NCI-H446 treated with DMSO at 0.1 percent for 48 hours (cell line): Measurements from ENCODE around the gene H6PD.

Experiments
- DNase-seq: peaks from one replicate; lab custom pipeline; 2025; lab: John Stamatoyannopoulos, UW

Gene H6PD

GRCh38 chr1:9260059-9260766, 25.6 kb downstream of the H6PD start:
- DNase-seq = no peak

DNA sequence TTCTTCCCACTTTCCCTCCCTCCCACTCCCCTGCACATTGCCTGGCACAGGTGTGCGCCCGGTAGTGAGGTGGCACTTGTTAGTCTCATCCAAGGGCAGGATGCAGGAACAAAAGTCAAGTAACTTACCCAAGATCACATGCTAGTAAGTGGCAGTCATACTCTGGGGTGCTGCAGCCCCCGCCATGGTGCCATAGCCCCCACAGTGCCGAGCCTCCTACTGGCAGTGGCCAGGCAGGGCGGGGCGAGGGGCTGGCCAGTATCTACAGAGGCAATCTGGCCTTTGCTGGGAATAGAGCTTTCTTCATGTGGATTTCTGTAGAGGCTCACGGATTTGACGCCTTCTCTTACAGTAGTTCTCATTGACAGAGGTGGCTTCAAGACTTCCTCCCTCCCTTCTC, 26.9 kb downstream of the H6PD start:
- no peak for DNase-seq

DNA sequence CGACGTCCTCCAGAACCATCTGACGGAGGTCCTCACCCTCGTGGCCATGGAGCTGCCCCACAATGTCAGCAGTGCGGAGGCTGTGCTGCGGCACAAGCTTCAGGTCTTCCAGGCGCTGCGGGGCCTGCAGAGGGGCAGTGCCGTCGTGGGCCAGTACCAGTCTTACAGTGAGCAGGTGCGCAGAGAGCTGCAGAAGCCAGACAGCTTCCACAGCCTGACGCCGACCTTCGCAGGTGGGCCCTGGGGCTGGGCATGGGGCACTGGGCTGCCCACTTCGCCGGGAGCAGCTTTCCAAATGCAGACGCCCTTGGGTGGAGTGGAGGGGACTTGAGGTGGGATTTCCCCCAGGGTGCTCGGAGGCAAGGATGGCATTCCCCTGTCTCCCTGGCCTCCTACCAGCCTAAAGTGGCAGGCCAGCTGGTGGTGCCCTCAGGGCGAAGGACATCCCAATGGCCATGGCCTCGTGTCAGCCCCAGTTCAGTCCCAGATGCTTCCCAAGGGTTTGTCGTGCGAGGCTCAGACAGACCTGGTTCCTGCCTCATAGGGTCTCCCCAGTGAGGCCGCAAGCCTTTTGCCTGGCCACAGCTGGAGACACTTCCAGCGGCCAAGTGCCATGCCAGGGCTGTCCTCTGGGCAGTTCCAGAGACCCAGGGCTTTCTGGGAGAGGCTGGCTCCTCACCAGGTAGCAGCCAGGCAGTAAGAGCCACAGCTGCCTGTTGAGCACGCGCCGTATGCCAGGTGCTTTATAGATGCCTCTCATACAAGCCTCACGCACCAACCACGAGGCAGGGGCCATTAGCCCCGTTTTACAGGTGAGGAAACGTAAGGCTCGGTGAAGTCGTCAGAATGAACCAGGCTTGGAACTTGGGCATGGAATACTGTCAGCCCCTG, 27.8 kb downstream of the H6PD start:
- DNase-seq = no peak

- no peak for DNase-seq
Observed at GRCh38 chr1:9263276-9263855, 28.8 kb downstream of the H6PD start.

DNA sequence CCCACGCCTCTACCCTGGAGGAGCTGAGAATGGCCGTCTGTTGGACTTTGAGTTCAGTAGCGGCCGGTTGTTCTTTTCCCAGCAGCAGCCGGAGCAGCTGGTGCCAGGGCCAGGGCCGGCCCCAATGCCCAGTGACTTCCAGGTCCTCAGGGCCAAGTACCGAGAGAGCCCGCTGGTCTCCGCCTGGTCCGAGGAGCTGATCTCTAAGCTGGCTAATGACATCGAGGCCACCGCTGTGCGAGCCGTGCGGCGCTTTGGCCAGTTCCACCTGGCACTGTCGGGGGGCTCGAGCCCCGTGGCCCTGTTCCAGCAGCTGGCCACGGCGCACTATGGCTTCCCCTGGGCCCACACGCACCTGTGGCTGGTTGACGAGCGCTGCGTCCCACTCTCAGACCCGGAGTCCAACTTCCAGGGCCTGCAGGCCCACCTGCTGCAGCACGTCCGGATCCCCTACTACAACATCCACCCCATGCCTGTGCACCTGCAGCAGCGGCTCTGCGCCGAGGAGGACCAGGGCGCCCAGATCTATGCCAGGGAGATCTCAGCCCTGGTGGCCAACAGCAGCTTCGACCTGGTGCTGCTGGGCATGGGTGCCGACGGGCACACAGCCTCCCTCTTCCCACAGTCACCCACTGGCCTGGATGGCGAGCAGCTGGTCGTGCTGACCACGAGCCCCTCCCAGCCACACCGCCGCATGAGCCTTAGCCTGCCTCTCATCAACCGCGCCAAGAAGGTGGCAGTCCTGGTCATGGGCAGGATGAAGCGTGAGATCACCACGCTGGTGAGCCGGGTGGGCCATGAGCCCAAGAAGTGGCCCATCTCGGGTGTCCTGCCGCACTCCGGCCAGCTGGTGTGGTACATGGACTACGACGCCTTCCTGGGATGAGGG, 29.7 kb downstream of the H6PD start:
- DNase-seq = no peak

GRCh38 chr1:9265037-9265436, 30.5 kb downstream of the H6PD start:
- DNase-seq = no peak

DNA sequence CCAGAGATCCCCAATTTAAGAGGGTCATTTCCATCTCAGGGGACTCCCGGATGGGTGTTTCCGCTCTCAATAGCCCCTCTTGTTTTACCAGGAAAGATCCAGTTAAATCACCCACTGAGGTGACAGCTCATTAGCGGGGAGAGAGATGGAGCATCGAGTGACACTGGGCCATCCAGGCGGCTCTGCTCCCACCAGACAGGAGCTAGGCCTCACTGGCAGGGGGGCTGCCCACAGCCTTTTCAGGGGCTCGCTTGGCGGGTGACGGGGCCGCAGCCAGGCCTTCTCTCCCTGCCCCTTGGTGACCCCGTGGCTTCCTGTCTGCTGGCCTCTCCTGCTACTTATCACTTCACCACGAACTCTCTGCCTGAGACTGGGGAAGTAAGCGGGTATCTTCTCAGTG, 31.4 kb downstream of the H6PD start:
- DNase-seq = no peak

- DNase-seq = no peak
Observed at GRCh38 chr1:9267352-9267686, 32.7 kb downstream of the H6PD start.

DNA sequence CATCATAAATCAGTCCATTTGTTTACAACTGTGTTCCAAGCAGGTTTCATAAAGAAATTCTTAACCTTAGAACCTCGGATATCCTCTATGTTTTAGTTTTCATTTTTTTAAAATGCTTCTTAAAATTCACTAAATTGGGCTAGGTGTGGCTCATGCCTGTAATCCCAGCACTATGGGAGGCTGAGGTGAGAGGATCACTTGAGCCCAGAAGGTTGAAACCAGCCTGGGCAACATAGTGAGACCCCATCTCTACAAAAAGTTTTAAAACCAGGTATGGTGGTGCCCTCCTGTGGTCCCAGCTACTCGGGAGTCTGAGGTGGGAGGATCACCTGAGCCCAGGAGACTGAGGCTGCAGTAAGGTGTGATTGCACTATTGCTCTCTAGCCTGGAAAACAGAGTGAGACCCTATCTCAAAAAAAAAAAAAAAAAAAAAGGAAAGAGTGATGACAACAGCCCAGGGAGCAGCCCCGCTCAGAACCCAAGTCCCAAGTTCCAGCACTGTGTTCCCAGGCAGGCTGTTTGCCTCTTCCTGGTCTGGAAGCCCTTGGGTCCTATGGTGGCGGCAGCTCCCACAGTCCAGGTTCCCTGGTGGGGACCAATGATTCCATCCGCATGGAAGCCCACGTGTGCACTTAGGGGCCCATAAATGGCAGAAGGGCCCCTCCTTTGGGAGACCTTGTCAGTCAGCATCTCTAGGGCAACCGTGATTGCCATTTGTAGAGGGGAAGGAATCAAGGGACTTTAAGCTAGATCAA, 33.4 kb downstream of the H6PD start:
- DNase-seq = no peak

- DNase-seq = no peak
Observed at GRCh38 chr1:9269078-9269501, 34.5 kb downstream of the H6PD start.

DNA sequence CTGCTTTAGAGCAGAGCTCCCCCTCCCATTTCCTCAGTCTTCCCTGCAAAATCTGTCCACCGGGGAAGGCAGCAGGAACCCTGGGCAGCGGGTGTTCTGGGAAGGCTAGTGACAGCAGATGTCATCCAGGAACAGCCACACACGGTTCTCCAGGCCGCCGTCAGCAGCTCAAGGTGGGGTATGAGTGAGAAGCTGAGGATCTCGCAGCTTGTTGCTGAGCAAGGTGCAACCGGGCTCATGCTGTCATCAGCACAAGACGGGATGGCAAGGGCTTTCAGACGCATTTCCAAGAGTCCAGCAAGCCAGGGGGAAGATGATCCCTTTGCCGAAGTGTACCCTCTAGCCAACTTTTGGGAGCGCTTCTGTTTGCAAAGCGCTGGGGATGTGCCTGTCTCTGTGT, 35.1 kb downstream of the H6PD start:
- DNase-seq = no peak

DNA sequence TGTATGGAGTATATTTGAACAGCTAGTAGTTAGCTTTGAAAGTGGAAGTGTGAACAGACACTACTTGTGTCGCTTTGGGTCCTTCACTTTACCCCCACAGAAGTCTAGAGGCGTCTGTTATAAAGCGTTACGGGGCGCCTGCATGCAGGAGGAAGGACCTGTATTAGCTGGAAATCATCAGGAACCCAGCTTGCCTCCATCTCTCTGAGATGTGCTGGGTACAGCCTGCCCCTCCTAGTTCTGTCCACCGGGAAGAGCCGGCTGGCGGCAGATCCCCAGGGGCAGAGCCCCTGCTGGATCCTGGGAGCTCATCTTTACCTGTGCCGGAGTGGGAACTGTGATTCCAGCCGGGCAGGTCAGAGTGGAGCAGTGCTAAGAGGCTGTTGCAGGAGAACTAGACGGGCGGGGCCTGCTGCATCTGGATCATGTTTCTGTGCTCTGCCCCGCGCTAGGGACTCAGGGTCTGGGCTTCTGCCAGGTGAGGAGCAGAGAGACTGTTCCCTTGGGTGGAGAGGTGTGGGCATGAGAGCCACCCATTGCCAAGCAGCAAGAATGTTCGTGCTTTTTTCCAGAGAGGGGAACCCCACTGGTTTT, 35.8 kb downstream of the H6PD start:
- DNase-seq = no peak

DNA sequence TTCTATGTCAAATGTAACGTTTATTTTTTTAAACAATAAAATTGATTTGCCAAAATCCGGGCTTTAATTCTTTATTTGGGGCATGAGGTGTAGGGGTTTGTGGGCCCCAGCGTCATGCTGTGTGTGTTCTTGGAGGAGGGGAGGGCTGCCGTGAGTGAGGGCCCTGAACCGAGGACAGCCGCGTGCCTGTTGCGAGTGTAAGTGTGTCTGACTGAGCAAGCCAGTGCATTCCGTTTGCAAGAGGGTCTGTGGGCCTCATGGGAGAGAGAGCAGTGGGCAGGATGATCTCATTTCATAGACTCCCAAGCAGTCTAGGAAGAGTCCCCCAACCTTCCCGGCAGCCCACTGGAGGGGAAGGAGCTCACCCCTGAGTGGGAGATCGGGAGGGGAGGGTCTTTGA, 36.7 kb downstream of the H6PD start:
- no peak for DNase-seq

- no peak for DNase-seq
Observed at GRCh38 chr1:9271861-9272595, 37.5 kb downstream of the H6PD start.

GRCh38 chr1:9273177-9273576, 38.6 kb downstream of the H6PD start:
- DNase-seq = no peak

GRCh38 chr1:9275161-9275560, 40.6 kb downstream of the H6PD start:
- DNase-seq = no peak

- DNase-seq = no peak
Observed at GRCh38 chr1:9275567-9276034, 41.0 kb downstream of the H6PD start.

- no peak for DNase-seq
Observed at GRCh38 chr1:9278116-9278515, 43.5 kb downstream of the H6PD start.

DNA sequence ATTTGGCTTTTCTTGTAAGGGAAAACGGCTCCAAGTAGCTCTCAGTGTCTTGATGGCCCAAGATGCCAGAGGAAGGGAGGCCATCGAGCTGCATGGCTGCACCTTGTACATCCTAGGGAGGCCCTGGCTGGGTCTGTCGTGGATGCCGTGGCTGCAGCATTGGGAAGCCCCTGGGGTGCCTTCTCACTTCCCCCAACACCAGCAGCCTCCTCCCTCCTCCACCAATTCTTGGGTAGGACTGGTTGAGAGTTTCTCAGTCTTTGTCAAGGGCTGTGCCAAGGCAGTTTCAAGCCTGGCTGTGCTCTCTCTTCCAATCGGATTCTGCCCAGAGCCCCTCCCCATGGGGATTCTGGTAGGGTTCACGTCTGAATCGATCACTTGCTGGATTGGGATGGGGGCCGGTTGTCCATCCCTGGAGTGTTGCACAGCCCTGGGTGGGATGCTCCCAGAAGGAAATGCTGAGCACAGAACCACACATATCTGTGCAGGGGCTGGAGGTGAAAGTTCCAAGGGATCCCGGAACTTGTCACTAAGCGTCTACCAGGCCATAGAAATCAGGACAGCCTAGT, 44.1 kb downstream of the H6PD start:
- DNase-seq = no peak
